HEK293 (cell line): Measurements from ENCODE around the gene KRT39.

Experiments used
- ZNF184 ChIP-seq: fragments of 450-650 bp; IDR thresholded peaks from 2 replicates; pipeline ENCODE4 v1.5.1; 2018; ENCODE audit warnings: missing biosample characterization, mild to moderate bottlenecking, missing genetic modification characterization
- TF ChIP-seq, protein P1 (sequence below): IDR thresholded peaks from 2 replicates; pipeline ENCODE4 v1.6.1; 2011; ENCODE audit warnings: mild to moderate bottlenecking, low read depth, low read length, borderline replicate concordance

DNA sequence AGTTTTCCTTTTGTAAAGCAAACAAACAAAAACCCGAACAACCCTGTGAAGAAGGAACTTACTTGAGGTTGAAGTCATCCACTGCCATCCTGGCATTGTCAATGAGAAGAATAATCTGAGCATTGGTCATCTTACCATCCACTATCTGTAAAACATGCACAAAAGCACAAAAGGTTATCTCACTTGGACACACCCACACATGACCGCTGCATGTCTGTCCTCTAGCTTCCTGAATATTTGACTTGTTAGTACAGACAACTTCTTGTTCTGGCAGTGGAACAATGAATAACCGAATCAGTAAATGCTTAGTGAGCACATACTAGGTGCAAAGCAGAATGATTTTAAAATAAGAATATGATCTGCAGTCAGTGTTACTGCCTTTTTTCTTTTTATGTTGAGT is 35.4 kb downstream of the KRT39 start:
- TF ChIP-seq ZNF184 = no peak
- TF ChIP-seq, protein P1, sequence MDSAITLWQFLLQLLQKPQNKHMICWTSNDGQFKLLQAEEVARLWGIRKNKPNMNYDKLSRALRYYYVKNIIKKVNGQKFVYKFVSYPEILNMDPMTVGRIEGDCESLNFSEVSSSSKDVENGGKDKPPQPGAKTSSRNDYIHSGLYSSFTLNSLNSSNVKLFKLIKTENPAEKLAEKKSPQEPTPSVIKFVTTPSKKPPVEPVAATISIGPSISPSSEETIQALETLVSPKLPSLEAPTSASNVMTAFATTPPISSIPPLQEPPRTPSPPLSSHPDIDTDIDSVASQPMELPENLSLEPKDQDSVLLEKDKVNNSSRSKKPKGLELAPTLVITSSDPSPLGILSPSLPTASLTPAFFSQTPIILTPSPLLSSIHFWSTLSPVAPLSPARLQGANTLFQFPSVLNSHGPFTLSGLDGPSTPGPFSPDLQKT = no peak
